HepG2 (cell line): ENCODE results near the gene NAT9. TPM values are rescaled to one million over a fixed set of nuclear protein-coding genes. Genes with fewer than 3 reads are reported as not detected.

Experiments used
- ATF7 ChIP-seq, 2 experiments: fragments of 450-650 bp in 1 of 2; sonication (generic) in 1 of 2; formaldehyde crosslinking in 1 of 2; IDR thresholded peaks; 2 replicates each; pipeline versions ENCODE4 v1.4.0 to v1.6.1; 2016 to 2020; ENCODE audit warnings: antibody characterized with exemption in 1 of 2, mild to moderate bottlenecking in 1 of 2, missing genetic modification reagents in 1 of 2
- CBX1 ChIP-seq: IDR thresholded peaks from one replicate; pipeline ENCODE4 v1.6.1; 2016; ENCODE audit warnings: antibody characterized with exemption, low read depth
- DPF2 ChIP-seq: sonication (generic); formaldehyde crosslinking; IDR thresholded peaks from 2 replicates; pipeline ENCODE4 v1.4.0; 2020; ENCODE audit warnings: mild to moderate bottlenecking, low read depth, missing genetic modification reagents, borderline replicate concordance
- GPN1 ChIP-seq: sonication (generic); formaldehyde crosslinking; IDR thresholded peaks from 2 replicates; pipeline ENCODE4 v1.5.1; 2020; ENCODE audit warnings: missing genetic modification reagents, borderline replicate concordance
- HOMEZ ChIP-seq: IDR thresholded peaks from 2 replicates; pipeline ENCODE4 v1.6.1; 2016; ENCODE audit warnings: low read depth
- HOXA3 ChIP-seq: sonication (generic); formaldehyde crosslinking; IDR thresholded peaks from 2 replicates; pipeline ENCODE4 v1.5.0; 2020; ENCODE audit warnings: missing genetic modification reagents
- KAT8 ChIP-seq: IDR thresholded peaks from 2 replicates; pipeline ENCODE4 v1.6.1; 2016; ENCODE audit warnings: missing genetic modification reagents, missing compliant biosample characterization
- KDM5A ChIP-seq: fragments of 200-600 bp; sonication (generic); IDR thresholded peaks from 2 replicates; pipeline ENCODE4 v1.7.0; 2018; ENCODE audit warnings: antibody characterized with exemption, mild to moderate bottlenecking, low read length, borderline replicate concordance
- NAIF1 ChIP-seq: sonication (generic); formaldehyde crosslinking; IDR thresholded peaks from 2 replicates; pipeline ENCODE4 v1.5.0; 2020; ENCODE audit warnings: mild to moderate bottlenecking, missing genetic modification reagents, borderline replicate concordance
- REXO4 ChIP-seq: sonication (generic); formaldehyde crosslinking; IDR thresholded peaks from 2 replicates; pipeline ENCODE4 v1.8.0; 2022; ENCODE audit warnings: missing genetic modification reagents, mild to moderate bottlenecking, borderline replicate concordance
- SAFB2 ChIP-seq: sonication (generic); formaldehyde crosslinking; IDR thresholded peaks from 2 replicates; pipeline ENCODE4 v1.5.1; 2020; ENCODE audit warnings: missing genetic modification reagents, low read depth, mild to moderate bottlenecking, borderline replicate concordance
- TRIM22 ChIP-seq: fragments of 450-650 bp; IDR thresholded peaks from 2 replicates; pipeline ENCODE4 v1.6.1; 2017
- ZNF224 ChIP-seq: sonication (generic); formaldehyde crosslinking; IDR thresholded peaks from 2 replicates; pipeline ENCODE4 v1.5.0; 2020; ENCODE audit warnings: mild to moderate bottlenecking, missing genetic modification reagents
- ZNF251 ChIP-seq: sonication (generic); formaldehyde crosslinking; IDR thresholded peaks from 2 replicates; pipeline ENCODE4 v1.9.0; 2021; ENCODE audit warnings: mild to moderate bottlenecking, missing genetic modification reagents
- ZNF264 ChIP-seq: sonication (generic); formaldehyde crosslinking; IDR thresholded peaks from 2 replicates; pipeline ENCODE4 v1.4.0; 2020; ENCODE audit warnings: missing genetic modification reagents
- ZNF589 ChIP-seq: sonication (generic); formaldehyde crosslinking; conservative IDR thresholded peaks from 2 replicates; pipeline ENCODE4 v1.8.0; 2022; ENCODE audit warnings: mild to moderate bottlenecking, moderate library complexity, missing genetic modification reagents
- ZNF652 ChIP-seq: IDR thresholded peaks from 2 replicates; pipeline ENCODE4 v1.6.1; 2016; ENCODE audit warnings: low read depth, borderline replicate concordance
- ZSCAN21 ChIP-seq: sonication (generic); formaldehyde crosslinking; IDR thresholded peaks from 2 replicates; pipeline ENCODE4 v1.8.0; 2022; ENCODE audit warnings: mild to moderate bottlenecking, missing genetic modification reagents, moderate library complexity, borderline replicate concordance
- polyA plus RNA-seq, 8 experiments: library from polyadenylated mRNA; depleted of rRNA in 3 of 8; stranded (reverse) in 7 of 8; unstranded in 1 of 8; fragments of >200 nt; fragmentation: Illumina TruSeq in 4 of 8; extraction: Trizol in 4 of 8; gene quantifications; 2 replicates each; pipeline versions ENCODE4 v1.2.1 to v1.2.3, GENCODE V29; 2011 to 2016; ENCODE audit warnings: low read depth in 4 of 8, missing spikeins in 1 of 8, mixed read lengths in 1 of 8; ENCODE audit not compliant: insufficient read depth in 1 of 8
- total RNA-seq, 5 experiments: library from RNA; depleted of rRNA; stranded (reverse); fragments of >200 nt; fragmentation: Illumina TruSeq; extraction: Trizol; gene quantifications; 2 replicates each; pipeline ENCODE4 v1.2.3, GENCODE V29; 2016; ENCODE audit warnings: low read depth in 1 of 5
- TF ChIP-seq, protein P1 (sequence below): sonication (generic); formaldehyde crosslinking; IDR thresholded peaks from 2 replicates; pipeline ENCODE4 v1.8.1; 2023; ENCODE audit warnings: mild to moderate bottlenecking, moderate library complexity, missing genetic modification reagents
- TF ChIP-seq, protein P2 (sequence below): IDR thresholded peaks from 2 replicates; pipeline ENCODE4 v1.4.0; 2020; ENCODE audit warnings: mild to moderate bottlenecking, missing genetic modification reagents

NAT9 gene
- total and polyA plus RNA-seq, 2 of the 13 experiments (the other 11 are each of a cell fraction or from before 2014, with no cell fraction given) = 39.7 to 44.2 TPM

GRCh38 chr17:74749279-74750038, 26.7 kb downstream of the NAT9 start (continued):
- TF ChIP-seq REXO4 (CRISPR knock-in tag) (no peak), KDM5A (peak; percentile 46), TRIM22 (no peak), GPN1 (no peak), ZNF251 (CRISPR knock-in tag) (0 out of 2 replicates have a peak, but pooled peaks have one; percentile 18), ZNF589 (no peak), KAT8 (no peak), NAIF1 (CRISPR knock-in tag) (no peak), ZNF264 (CRISPR knock-in tag) (0 out of 2 replicates have a peak, but pooled peaks have one; percentile 20), DPF2 (CRISPR knock-in tag) (peak; percentile 45; the same call in 1 of the 2 replicates), CBX1 (no peak), ZSCAN21 (CRISPR knock-in tag) (no peak), ZNF652 (CRISPR knock-in tag) (no peak), HOMEZ (CRISPR knock-in tag) (no peak), ZNF224 (CRISPR knock-in tag) (no peak), ATF7 (IDR thresholded peaks at IDR 0.05) (no peak), ATF7 (CRISPR knock-in tag; IDR thresholded peaks at IDR 0.05) (peak; percentile 74; the same call in 1 of the 2 replicates), HOXA3 (CRISPR knock-in tag) (no peak), SAFB2 (CRISPR knock-in tag) (no peak)
- TF ChIP-seq, protein P1, sequence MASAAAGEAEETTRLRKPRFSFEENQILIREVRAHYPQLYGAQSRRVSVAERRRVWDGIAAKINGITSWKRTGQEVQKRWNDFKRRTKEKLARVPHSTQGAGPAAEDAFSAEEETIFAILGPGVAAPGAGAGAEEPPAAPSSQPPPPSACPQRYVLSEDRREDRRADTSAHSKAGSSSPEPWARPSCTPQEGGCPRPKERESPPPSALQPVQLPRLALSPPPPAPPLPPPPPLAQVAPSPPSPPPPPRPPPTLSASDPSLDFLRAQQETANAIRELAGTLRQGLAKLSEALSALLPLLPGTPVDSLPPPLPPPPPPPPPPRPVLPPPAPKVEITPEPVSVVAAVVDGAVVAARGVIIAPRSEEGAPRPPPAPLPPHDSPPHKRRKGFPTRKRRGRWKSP = no peak; the same call in 1 of the 2 replicates
- TF ChIP-seq, protein P2, sequence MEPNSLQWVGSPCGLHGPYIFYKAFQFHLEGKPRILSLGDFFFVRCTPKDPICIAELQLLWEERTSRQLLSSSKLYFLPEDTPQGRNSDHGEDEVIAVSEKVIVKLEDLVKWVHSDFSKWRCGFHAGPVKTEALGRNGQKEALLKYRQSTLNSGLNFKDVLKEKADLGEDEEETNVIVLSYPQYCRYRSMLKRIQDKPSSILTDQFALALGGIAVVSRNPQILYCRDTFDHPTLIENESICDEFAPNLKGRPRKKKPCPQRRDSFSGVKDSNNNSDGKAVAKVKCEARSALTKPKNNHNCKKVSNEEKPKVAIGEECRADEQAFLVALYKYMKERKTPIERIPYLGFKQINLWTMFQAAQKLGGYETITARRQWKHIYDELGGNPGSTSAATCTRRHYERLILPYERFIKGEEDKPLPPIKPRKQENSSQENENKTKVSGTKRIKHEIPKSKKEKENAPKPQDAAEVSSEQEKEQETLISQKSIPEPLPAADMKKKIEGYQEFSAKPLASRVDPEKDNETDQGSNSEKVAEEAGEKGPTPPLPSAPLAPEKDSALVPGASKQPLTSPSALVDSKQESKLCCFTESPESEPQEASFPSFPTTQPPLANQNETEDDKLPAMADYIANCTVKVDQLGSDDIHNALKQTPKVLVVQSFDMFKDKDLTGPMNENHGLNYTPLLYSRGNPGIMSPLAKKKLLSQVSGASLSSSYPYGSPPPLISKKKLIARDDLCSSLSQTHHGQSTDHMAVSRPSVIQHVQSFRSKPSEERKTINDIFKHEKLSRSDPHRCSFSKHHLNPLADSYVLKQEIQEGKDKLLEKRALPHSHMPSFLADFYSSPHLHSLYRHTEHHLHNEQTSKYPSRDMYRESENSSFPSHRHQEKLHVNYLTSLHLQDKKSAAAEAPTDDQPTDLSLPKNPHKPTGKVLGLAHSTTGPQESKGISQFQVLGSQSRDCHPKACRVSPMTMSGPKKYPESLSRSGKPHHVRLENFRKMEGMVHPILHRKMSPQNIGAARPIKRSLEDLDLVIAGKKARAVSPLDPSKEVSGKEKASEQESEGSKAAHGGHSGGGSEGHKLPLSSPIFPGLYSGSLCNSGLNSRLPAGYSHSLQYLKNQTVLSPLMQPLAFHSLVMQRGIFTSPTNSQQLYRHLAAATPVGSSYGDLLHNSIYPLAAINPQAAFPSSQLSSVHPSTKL (CRISPR knock-in tag) = no peak; the same call in 1 of the 2 replicates
